Retinal pigment epithelial cell (primary cell): ENCODE results near the gene PHF21B.
"Not testable (repeated sequence)": the region's sequence is repeated elsewhere in the genome, so short reads cannot be mapped to it uniquely, and the experiment has no call there.

ENCODE experiments used
- DNase-seq: peaks from one replicate; pipeline ENCODE4 v3.0.0-alpha.2; 2010; ENCODE audit warnings: low read depth
- H3K4me3 ChIP-seq: 2 replicates; pipeline ENCODE4 v1.5.1; 2011; ENCODE audit warnings: mild to moderate bottlenecking, low read length, control low read depth, moderate library complexity
- CTCF ChIP-seq: conservative IDR thresholded peaks from 2 replicates; pipeline ENCODE4 v1.5.1; 2011; ENCODE audit warnings: low read depth, low read length, control low read depth, inconsistent platforms

Gene PHF21B

GRCh38 chr22:44861245-44861644 lies 148.6 kb downstream of the PHF21B start:
- no peak for TF ChIP-seq CTCF
- DNase-seq, result no peak
- no peak overlapping the region for H3K4me3 ChIP-seq

- no peak for TF ChIP-seq CTCF
- DNase-seq, result no peak
- H3K4me3 ChIP-seq, result no peak overlapping the region
These were observed 149.5 kb downstream of the PHF21B start for GRCh38 chr22:44860311-44860710.

GRCh38 chr22:44859641-44860040 lies 150.2 kb downstream of the PHF21B start:
- H3K4me3 ChIP-seq, result no peak overlapping the region
- no peak for TF ChIP-seq CTCF
- DNase-seq, result no peak

GRCh38 chr22:44858819-44859218 lies 151.0 kb downstream of the PHF21B start:
- not testable (repeated sequence) for H3K4me3 ChIP-seq, DNase-seq

GRCh38 chr22:44855855-44856254 lies 153.9 kb downstream of the PHF21B start:
- no peak for TF ChIP-seq CTCF
- no peak overlapping the region for H3K4me3 ChIP-seq
- DNase-seq, result no peak

GRCh38 chr22:44854641-44855040 lies 155.2 kb downstream of the PHF21B start:
- not testable (repeated sequence) for DNase-seq, H3K4me3 ChIP-seq

GRCh38 chr22:44850946-44851345 lies 158.9 kb downstream of the PHF21B start:
- TF ChIP-seq CTCF, result no peak
- no peak for DNase-seq
- H3K4me3 ChIP-seq, result no peak overlapping the region

- TF ChIP-seq CTCF, result no peak
- H3K4me3 ChIP-seq, result no peak overlapping the region
- DNase-seq, result no peak
These were observed 160.9 kb downstream of the PHF21B start for GRCh38 chr22:44848791-44849420.
